ENCODE measurements around the gene CLEC10A.
"Not testable (repeated sequence)": the region's sequence is repeated elsewhere in the genome, so short reads cannot be mapped to it uniquely, and the experiment has no call there.

Gene CLEC10A

GRCh38 chr17:7074931-7075330, 5.1 kb downstream of the CLEC10A start:
- DNase-seq (ENCODE audit: low read depth, low spot score) = no peak

GRCh38 chr17:7072406-7072805, 7.6 kb downstream of the CLEC10A start:
- no peak for DNase-seq (ENCODE audit: low read depth, low spot score)

- no peak for DNase-seq (ENCODE audit: low read depth, low spot score)
Observed at GRCh38 chr17:7070712-7071111, 9.3 kb downstream of the CLEC10A start.

GRCh38 chr17:7068268-7068667, 11.8 kb downstream of the CLEC10A start:
- DNase-seq (ENCODE audit: low read depth, low spot score) = no peak

DNA sequence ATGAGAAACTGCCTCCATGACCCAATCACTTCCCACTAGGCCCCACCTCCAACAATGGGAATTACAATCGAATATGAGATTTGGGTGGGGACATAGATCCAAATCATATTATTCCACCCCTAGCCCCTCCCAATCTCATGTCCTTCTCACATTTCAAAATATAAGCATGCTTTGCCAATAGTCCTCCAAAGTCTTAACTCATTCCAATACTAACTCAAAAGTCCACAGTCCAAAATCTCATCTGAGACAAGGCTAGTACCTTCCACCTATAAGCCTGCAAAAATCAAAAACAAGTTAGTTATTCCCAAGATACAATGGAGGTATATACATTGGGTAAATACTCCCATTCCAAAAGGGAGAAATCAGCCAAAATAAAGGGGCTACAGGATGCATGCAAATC, 12.9 kb downstream of the CLEC10A start:
- DNase-seq (ENCODE audit: low read depth, low spot score) = no peak

DNA sequence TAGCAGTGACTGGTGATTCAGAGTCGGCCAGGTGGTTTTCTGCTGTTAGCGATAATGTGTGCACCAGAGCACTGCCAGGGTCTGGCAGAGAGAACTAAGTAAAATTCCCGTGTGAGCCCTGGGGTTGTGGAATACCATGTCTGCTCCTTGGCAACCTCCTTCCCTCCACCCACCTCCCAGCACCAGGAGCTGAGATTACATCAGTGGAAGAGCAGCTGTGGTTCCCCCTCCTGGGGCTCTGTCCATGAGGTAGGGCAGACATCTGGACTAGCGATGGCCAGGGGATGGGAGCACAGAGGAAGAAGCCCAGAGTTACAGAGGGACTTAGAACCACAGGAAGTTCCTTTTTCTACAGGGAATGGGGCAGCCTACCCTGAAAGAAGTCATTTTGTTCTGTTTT, 15.8 kb downstream of the CLEC10A start:
- DNase-seq (ENCODE audit: low read depth, low spot score) = no peak

DNA sequence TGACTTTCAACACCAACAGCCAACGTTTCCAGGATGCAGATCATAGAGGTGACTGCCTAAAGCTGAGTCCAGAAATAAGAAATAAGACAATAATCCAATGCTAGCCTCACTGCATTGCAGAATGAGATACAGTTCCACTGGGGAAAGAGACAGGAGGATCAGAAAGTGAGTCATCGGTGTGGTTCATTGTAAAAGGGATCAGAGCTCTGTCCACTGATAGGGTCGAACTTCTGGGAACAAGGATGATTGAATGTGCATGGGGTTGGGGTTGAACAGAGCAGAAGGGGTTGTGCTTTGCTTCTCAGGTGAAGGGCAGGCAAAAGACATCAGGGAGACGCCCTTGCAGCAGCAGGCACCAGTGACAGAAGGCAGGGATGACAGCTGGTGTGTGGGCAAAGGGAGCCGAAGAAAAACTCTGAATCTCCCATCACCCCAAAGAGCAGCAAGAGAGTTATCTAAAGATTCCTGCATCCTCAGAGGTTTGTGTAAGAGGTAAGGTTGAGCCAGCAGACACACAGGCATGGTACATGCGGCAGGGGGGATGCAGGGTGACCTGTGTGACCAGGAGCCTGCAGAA, 16.4 kb downstream of the CLEC10A start:
- DNase-seq (ENCODE audit: low read depth, low spot score) = no peak

DNA sequence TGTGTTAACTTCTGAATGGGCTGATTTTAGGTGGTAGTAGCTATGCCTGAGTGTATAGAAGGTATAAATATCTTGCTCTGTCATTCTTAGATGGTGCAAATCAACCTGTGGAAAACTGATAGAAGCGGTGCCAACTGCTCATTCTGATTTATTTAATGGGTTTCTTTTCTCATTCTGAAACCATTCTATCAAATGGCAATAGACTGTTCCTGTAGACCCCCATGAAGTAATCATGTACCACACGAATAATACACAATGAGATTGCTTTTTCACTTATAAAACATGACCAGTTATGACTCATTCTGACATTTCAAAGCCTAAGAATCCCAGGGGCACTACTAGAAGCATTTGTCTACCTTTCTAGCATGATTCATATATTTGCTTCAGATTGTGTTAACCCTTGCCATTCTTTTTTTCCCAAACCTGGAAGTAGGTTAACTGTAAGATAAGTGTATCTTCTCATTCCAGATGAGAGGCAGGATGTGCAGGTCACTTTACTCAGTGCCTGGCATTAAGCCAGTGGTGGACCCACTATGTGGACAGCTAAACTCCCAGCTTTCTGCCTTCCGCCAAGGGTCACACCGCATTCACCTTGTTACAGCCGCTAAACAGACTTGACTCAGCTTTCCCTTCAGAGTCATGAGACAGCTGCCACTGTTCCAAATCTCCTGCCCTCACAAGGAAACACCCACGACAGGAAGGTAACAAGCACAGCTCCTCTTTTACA, 19.7 kb downstream of the CLEC10A start:
- DNase-seq (ENCODE audit: low read depth, low spot score) = no peak

GRCh38 chr17:7058831-7059447, 21.1 kb downstream of the CLEC10A start:
- no peak for DNase-seq (ENCODE audit: low read depth, low spot score)

DNA sequence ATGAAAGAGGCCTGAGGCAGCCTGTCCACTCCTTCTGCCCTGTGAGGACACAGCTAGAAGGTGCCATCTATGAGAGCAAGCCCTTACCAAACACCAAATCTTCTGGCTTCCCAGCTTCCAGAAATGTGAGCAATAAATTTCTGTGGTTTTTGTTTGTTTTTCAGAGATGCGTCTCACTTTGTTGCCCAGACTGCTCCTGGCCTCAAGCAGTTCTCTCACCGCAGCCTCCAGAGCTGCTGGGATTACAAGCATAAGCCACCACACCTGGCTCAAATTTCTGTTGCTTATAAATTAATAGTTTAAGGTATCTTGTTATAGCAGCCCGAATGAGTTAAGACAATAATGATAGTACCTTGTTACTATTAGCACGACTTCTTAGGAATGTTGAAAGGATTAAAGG, 23.7 kb downstream of the CLEC10A start:
- no peak for DNase-seq (ENCODE audit: low read depth, low spot score)

DNA sequence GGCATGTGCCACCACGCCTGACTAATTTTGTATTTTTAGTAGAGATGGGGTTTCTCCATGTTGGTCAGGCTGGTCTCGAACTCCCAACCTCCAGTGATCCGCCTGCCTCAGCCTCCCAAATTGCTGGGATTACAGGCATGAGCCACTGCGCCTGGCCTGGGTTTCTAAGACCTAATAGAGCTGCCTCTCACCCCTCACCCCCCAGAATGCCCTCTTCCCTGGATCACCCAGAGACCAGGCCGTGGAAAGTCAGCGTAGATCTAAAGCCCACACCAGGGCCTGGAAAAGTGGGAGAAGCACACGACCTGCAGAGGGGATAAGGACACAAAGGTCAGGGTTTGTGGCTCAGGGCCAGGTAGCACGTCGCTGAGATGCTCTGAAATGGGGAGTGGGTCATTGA, 29.5 kb downstream of the CLEC10A start:
- DNase-seq (ENCODE audit: low read depth, low spot score) = not testable (repeated sequence)

- no peak for DNase-seq (ENCODE audit: low read depth, low spot score)
Observed at GRCh38 chr17:7048968-7049367, 31.1 kb downstream of the CLEC10A start.

GRCh38 chr17:7047566-7047965, 32.5 kb downstream of the CLEC10A start:
- no peak for DNase-seq (ENCODE audit: low read depth, low spot score)

DNA sequence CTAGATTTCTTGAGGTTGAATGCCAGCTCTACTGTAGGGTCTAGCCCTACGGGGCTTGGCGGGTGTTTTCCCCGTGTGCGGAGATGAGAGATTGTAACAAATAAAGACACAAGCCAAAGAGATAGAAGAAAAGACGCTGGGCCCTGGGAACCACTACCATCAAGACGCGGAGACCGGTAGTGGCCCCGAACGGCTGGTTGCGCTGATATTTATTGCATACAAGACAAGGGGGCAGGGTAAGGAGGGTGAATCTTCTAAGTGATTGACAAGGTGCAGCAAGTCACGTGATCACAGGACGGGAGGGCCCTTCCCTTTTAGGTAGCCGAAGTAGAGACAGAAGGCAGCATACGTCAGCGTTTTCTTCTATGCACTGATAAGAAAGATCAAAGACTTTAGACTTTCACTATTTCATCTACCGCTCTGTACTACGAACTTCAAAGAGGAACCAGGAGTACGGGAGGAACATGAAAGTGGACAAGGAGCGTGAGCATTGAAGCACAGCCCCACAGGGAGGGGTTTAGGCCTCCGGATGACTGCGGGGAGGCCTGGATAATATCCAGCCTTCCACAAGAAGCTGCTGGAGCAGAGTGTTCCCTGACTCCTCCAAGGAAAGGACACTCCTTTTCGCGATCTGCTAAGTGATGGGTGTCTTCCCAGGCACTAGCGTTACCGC, 33.2 kb downstream of the CLEC10A start:
- DNase-seq (ENCODE audit: low read depth, low spot score) = not testable (repeated sequence)

- DNase-seq (ENCODE audit: low read depth, low spot score) = no peak
Observed at GRCh38 chr17:7046127-7046724, 33.8 kb downstream of the CLEC10A start.

DNA sequence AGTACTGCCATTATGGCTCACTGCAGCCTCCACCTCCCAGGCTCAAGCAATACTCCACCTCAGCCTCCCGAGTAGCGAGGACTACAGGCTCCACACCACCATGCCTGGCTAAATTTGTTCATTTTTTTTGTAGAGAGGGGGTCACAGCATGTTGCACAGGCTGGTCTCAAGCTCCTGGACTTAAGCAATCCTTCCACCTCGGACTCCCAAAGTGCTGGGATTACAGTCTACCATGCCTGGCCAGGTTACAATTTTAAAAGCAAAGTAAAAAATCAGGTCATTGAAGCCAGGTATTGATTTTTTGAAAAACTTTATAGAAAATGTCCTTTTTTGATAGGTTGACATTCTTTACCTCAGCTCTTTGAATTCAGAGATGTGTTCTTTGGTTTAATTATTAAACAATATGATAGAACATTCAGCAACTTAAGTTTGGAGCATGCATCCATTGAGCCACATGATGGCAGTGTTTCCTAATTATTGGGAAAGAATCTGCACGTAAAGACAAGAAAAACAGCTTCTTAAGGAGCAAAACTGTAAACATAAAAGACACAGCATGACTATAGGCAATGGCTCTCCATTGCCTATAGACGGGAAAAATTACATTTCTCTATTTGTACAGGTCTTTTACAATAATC, 34.4 kb downstream of the CLEC10A start:
- no peak for DNase-seq (ENCODE audit: low read depth, low spot score)

DNA sequence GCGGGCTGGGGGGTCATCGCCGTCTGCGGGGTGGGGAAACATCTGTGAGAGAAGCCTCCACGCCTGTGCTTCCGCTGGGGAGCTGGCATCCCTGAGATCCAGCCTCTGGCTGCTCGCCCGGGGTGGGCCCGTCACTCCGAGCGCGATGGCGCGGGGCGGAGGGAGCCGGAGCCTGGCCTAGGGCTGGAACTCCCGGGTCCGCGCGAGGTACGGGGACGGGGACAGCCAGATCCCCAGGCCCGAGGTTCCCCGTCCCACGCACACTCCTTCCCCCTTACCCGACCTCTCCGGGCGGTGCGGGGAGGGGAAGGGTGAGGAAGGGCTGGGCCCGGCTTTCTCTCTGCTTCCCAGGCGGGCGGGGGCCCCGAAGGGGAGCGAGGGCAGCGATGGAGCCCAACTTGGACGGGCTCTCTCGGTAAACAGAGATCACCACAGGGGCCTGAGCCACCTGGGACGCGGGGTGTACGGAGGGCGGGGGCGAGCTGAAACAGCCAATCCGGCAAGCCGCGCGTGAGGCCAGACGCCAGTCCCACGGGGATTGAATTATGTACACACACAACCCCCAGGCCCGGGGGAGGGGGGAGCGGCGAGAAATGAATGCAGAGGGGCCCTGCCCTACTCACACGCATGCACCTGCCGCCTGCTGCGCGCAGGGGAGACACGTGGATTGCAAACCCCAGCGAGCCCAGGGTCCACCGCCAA, 36.4 kb downstream of the CLEC10A start, which contains the start of gene SLC16A11:
SLC16A11 (minus strand) TSS at position 596 of the 702 bp plus-strand sequence; CDS start at position 17, 579 bp downstream.
- no peak for DNase-seq (ENCODE audit: low read depth, low spot score)

GRCh38 chr17:7043182-7043496, 36.9 kb downstream of the CLEC10A start:
- DNase-seq (ENCODE audit: low read depth, low spot score) = no peak

DNA sequence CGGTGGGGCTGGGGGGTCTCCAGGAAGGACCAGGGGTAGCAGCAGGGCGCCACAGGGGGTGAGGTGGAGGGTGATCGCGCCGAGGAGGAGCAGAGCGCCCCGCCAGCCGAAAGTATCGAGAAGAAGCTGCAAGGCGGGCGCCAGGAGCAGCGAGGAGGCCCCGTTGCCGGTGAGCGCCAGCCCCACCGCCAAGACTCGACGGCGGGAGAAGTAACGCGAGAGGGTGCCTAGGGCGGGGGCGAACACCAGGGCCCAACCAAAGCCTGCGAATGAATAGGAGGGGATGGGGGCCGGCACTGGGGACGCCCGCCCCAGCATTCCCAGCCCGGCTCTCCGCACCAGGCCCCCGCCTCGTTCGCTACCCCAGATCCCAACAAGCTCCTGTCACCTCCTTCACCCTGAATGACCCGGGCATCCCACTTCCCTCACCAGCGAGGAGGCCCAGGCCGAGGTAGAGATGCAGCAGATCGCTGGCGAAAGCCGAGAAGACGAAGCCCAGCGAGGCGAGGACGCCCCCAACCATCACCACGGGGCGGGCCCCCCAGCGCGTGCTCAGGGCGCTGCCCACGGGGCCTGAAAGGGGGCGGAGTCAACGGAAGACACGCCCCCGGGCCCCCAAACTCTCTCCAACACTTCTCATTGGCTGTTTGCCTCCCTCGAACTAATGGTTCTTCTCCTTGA, 37.4 kb downstream of the CLEC10A start:
- no peak for DNase-seq (ENCODE audit: low read depth, low spot score)

All from iPS DF 19.7 (cell line).